ENCODE measurements around the gene DNAJC6. TPM values are rescaled to one million over a fixed set of nuclear protein-coding genes. Genes with fewer than 3 reads are reported as not detected.
A peak's percentile ranks its signal among the peaks of the same experiment; 100 is the strongest.

Gene DNAJC6
- total and polyA plus RNA-seq, 7 donors: 0.09 to 2.2 (median 0.46) TPM

GRCh38 chr1:65299328-65299727 lies 10.0 kb upstream of the DNAJC6 start:
- WGBS, 3 donors: 0 to 67% (median 52%) methylated on average over 1 of the region's 1 CpG
- intact Hi-C loops (cut with DNase I): no loop called here
- DNase-seq (no peak), ATAC-seq (no peak)
- TF ChIP-seq, protein P1, sequence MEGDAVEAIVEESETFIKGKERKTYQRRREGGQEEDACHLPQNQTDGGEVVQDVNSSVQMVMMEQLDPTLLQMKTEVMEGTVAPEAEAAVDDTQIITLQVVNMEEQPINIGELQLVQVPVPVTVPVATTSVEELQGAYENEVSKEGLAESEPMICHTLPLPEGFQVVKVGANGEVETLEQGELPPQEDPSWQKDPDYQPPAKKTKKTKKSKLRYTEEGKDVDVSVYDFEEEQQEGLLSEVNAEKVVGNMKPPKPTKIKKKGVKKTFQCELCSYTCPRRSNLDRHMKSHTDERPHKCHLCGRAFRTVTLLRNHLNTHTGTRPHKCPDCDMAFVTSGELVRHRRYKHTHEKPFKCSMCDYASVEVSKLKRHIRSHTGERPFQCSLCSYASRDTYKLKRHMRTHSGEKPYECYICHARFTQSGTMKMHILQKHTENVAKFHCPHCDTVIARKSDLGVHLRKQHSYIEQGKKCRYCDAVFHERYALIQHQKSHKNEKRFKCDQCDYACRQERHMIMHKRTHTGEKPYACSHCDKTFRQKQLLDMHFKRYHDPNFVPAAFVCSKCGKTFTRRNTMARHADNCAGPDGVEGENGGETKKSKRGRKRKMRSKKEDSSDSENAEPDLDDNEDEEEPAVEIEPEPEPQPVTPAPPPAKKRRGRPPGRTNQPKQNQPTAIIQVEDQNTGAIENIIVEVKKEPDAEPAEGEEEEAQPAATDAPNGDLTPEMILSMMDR (IDR thresholded peaks at IDR 0.05): no peak
- Histone ChIP-seq H3K9me3 (no peaks in the 10 kb centered on the region), H3K27ac (no peak overlapping the region), H3K4me3 (no peak overlapping the region), H3K27me3 (ENCODE audit: insufficient read depth in 3 of 3, low read length in 2 of 3) (no peaks in the 10 kb centered on the region), H3K4me1 (no peaks in the 10 kb centered on the region), H3K36me3 (ENCODE audit: insufficient read depth in 1 of 2, low read depth in 1 of 2) (no peaks in the 10 kb centered on the region)

GRCh38 chr1:65308781-65309303 lies 501 bp upstream of the DNAJC6 start:
- Histone ChIP-seq H3K9me3 (no peaks in the 10 kb centered on the region), H3K27ac (no peak overlapping the region), H3K36me3 (ENCODE audit: insufficient read depth in 1 of 2, low read depth in 1 of 2) (no peaks in the 10 kb centered on the region), H3K4me1 (no peaks in the 10 kb centered on the region), H3K27me3 (ENCODE audit: insufficient read depth in 3 of 3, low read length in 2 of 3) (peaks cover 0 to 44% (median 2%) of the 10 kb centered on the region in 3 donors), H3K4me3 (peak overlapping the region; percentile 49)
- TF ChIP-seq, protein P1 (IDR thresholded peaks at IDR 0.05): no peak
- DNase-seq: no peak
- ATAC-seq: no peak
- intact Hi-C loops (cut with DNase I): no loop called here
- WGBS, 3 donors: 4 to 6% (median 5%) methylated on average over 17 to 22 of the region's 22 CpGs

GRCh38 chr1:65310078-65310587 lies 790 bp downstream of the DNAJC6 start:
- WGBS, 3 donors: 1 to 3% (median 2%) methylated on average over 11 to 12 of the region's 12 CpGs

DNA sequence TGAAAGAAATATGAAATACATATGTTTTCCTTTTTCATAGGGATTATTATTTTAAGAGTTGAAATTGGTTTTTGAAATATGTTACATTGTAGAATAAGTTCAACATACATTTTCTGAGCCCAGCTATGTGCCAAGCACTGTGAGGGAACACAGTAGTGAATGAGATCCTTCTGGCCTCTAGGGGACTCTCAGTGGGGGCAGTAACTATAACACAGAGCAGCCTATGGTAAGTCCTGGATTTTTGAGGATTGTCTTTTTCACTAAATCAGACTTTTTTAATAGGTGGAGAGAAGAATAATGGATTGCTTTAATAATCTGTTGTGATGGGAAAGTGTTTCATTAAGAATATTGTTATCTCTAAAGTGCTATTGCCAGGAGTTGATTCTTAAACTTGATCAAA lies 2.4 kb downstream of the DNAJC6 start:
- no peak for DNase-seq
- intact Hi-C loops (cut with DNase I): no loop called here
- Histone ChIP-seq H3K27me3 (ENCODE audit: insufficient read depth in 3 of 3, low read length in 2 of 3) (peaks cover 0 to 39% (median 2%) of the 10 kb centered on the region in 3 donors), H3K4me1 (no peaks in the 10 kb centered on the region), H3K9me3 (no peaks in the 10 kb centered on the region), H3K4me3 (no peak overlapping the region), H3K27ac (no peak overlapping the region), H3K36me3 (ENCODE audit: insufficient read depth in 1 of 2, low read depth in 1 of 2) (no peaks in the 10 kb centered on the region)
- ATAC-seq: no peak
- TF ChIP-seq, protein P1 (IDR thresholded peaks at IDR 0.05): no peak

More at GRCh38 chr1:65310078-65310587, 790 bp downstream of the DNAJC6 start:
- no peak overlapping the region for H3K27ac ChIP-seq
- TF ChIP-seq, protein P1 (IDR thresholded peaks at IDR 0.05): no peak
- H3K4me3 ChIP-seq: peak overlapping the region; percentile 49
- H3K4me1 ChIP-seq: no peaks in the 10 kb centered on the region
- no peaks in the 10 kb centered on the region for H3K36me3 ChIP-seq (ENCODE audit: insufficient read depth in 1 of 2, low read depth in 1 of 2)
- intact Hi-C loops (cut with DNase I): no loop called here
- ATAC-seq: peak in 2 of 4 donors; percentile 11 to 27
- peaks cover 0 to 44% (median 2%) of the 10 kb centered on the region in 3 donors for H3K27me3 ChIP-seq (ENCODE audit: insufficient read depth in 3 of 3, low read length in 2 of 3)
- no peaks in the 10 kb centered on the region for H3K9me3 ChIP-seq
- no peak for DNase-seq

DNA sequence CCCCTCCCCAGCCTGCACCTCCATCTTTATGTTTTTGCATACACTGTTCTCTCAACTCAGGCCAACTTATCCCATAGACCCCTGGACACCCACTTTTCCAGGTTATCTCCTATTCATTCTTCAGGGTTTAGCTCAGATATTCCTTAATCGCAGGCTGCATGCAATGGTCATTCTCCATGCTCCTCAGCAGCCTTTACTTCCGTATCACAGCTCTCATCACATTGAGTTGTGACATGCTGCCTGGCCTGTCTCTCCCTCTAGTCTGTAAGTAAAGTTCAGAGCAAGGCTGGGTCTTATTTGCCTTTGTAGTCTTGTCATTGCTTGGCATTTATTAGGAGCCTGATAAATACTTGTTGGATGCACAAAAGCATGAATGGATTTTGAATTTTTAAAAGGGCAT lies 6.9 kb downstream of the DNAJC6 start:
- no peak overlapping the region for H3K4me3 ChIP-seq
- no peaks in the 10 kb centered on the region for H3K36me3 ChIP-seq (ENCODE audit: insufficient read depth in 1 of 2, low read depth in 1 of 2)
- 64 to 71% (median 68%) methylated on average over 2 of the region's 2 CpGs for WGBS, 3 donors
- peaks cover 0 to 15% (median 2%) of the 10 kb centered on the region in 3 donors for H3K27me3 ChIP-seq (ENCODE audit: insufficient read depth in 3 of 3, low read length in 2 of 3)
- intact Hi-C loops (cut with DNase I): no loop called here
- H3K4me1 ChIP-seq: no peaks in the 10 kb centered on the region
- TF ChIP-seq, protein P1 (IDR thresholded peaks at IDR 0.05): no peak
- DNase-seq: no peak
- H3K27ac ChIP-seq: no peak overlapping the region
- ATAC-seq: no peak
- H3K9me3 ChIP-seq: no peaks in the 10 kb centered on the region
